ENCODE results near the gene POTEJ. TPM values are rescaled to one million over a fixed set of nuclear protein-coding genes. Genes with fewer than 3 reads are reported as not detected.
"Not testable (repeated sequence)": the region's sequence is repeated elsewhere in the genome, so short reads cannot be mapped to it uniquely, and the experiment has no call there.

POTEJ gene
- total and polyA plus RNA-seq, 10 of the 15 experiments (the other 5 are each of a cell fraction or from before 2014, with no cell fraction given): not detected

DNA sequence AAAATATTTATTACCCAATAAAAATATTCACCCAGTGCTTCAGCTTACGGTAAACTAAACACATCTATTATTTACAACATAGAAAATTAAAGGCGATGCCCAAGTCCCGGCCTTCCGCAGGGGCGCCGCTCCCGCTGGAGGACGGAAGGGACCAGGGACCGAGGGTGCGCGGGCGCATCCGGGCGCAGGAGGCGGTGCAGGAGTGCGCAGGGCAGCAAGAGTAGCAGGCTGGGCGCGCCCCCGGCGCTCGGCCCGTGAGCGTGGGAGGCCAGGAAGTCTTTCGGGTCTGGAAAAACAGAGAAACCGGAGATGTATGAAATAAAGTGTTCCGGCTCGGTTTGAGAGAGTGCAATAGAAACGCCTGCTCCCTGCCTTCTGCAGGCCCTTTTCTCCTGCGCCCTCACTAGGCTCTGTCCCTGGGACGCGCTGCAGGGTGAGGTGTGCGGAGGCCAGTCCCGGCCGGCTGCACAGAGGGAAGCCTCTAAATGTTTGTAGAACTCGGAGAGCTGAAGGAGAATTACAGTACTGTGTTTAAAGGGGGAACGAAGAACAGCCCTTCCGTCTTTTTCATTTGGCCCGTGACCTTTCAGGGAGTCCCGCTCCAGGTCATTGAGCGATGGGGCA is 18.3 kb upstream of the POTEJ start:
- H3K9ac ChIP-seq (ENCODE audit: control insufficient read depth, insufficient read depth, low read length); DNase-seq (ENCODE audit: low read depth, low spot score); H3K36me3 ChIP-seq (ENCODE audit: control insufficient read depth in 2 of 2, insufficient read depth in 2 of 2, low read length in 1 of 2); in situ Hi-C loops (cut with MboI); ATAC-seq; H3K4me2 ChIP-seq (ENCODE audit: control insufficient read depth, insufficient read depth); SMC1A ChIA-PET (ENCODE audit: uncharacterized antibody, unreplicated experiment); H4K20me1 ChIP-seq (ENCODE audit: control insufficient read depth, insufficient read depth); CTCF ChIA-PET; H3K79me2 ChIP-seq (ENCODE audit: control insufficient read depth, insufficient read depth, low read length); H2AFZ ChIP-seq (ENCODE audit: control insufficient read depth, low read depth, low read length); RAD21 ChIA-PET (ENCODE audit: unreplicated experiment); FAIRE-seq; H3K9me3 ChIP-seq (replicated peaks; ENCODE audit: control insufficient read depth, insufficient read depth, low read length); H3K4me1 ChIP-seq (ENCODE audit: control insufficient read depth, insufficient read depth, low read length); H3K27me3 ChIP-seq (replicated peaks in 1 of 2; ENCODE audit: control insufficient read depth in 2 of 2, insufficient read depth in 2 of 2, low read length in 1 of 2); H3K4me3 ChIP-seq; H3K27ac ChIP-seq (ENCODE audit: control insufficient read depth, insufficient read depth); intact Hi-C loops (cut with micrococcal nuclease; ENCODE audit: unreplicated experiment); BruUV-seq (replicated peaks); POLR2A ChIA-PET: not testable (repeated sequence)
- 6% methylated on average over 6 of the region's 40 CpGs for WGBS (ENCODE audit: insufficient coverage, insufficient replicate concordance, low lambda C conversion rate, missing lambda C conversion rate)

GRCh38 chr2:130594011-130594410 is 17.2 kb upstream of the POTEJ start:
- H3K4me2 ChIP-seq (ENCODE audit: control insufficient read depth, insufficient read depth); H3K4me3 ChIP-seq; H3K36me3 ChIP-seq (ENCODE audit: control insufficient read depth in 2 of 2, insufficient read depth in 2 of 2, low read length in 1 of 2); H3K27me3 ChIP-seq (replicated peaks in 1 of 2; ENCODE audit: control insufficient read depth in 2 of 2, insufficient read depth in 2 of 2, low read length in 1 of 2); H3K9ac ChIP-seq (ENCODE audit: control insufficient read depth, insufficient read depth, low read length); FAIRE-seq; BruUV-seq (replicated peaks); DNase-seq (ENCODE audit: low read depth, low spot score); SMC1A ChIA-PET (ENCODE audit: uncharacterized antibody, unreplicated experiment); H3K9me3 ChIP-seq (replicated peaks; ENCODE audit: control insufficient read depth, insufficient read depth, low read length); H3K27ac ChIP-seq (ENCODE audit: control insufficient read depth, insufficient read depth); CTCF ChIA-PET; in situ Hi-C loops (cut with MboI); POLR2A ChIA-PET; ATAC-seq; H2AFZ ChIP-seq (ENCODE audit: control insufficient read depth, low read depth, low read length); H3K79me2 ChIP-seq (ENCODE audit: control insufficient read depth, insufficient read depth, low read length); H3K4me1 ChIP-seq (ENCODE audit: control insufficient read depth, insufficient read depth, low read length); H4K20me1 ChIP-seq (ENCODE audit: control insufficient read depth, insufficient read depth); RAD21 ChIA-PET (ENCODE audit: unreplicated experiment); intact Hi-C loops (cut with micrococcal nuclease; ENCODE audit: unreplicated experiment): not testable (repeated sequence)
- 8% methylated on average over 3 of the region's 4 CpGs for WGBS (ENCODE audit: insufficient coverage, insufficient replicate concordance, low lambda C conversion rate, missing lambda C conversion rate)

GRCh38 chr2:130596757-130597156 is 14.5 kb upstream of the POTEJ start:
- H3K36me3 ChIP-seq (ENCODE audit: control insufficient read depth in 2 of 2, insufficient read depth in 2 of 2, low read length in 1 of 2); ATAC-seq; H3K9me3 ChIP-seq (replicated peaks; ENCODE audit: control insufficient read depth, insufficient read depth, low read length); DNase-seq (ENCODE audit: low read depth, low spot score); SMC1A ChIA-PET (ENCODE audit: uncharacterized antibody, unreplicated experiment); H4K20me1 ChIP-seq (ENCODE audit: control insufficient read depth, insufficient read depth); FAIRE-seq; H2AFZ ChIP-seq (ENCODE audit: control insufficient read depth, low read depth, low read length); H3K4me3 ChIP-seq; in situ Hi-C loops (cut with MboI); BruUV-seq (replicated peaks); CTCF ChIA-PET; H3K9ac ChIP-seq (ENCODE audit: control insufficient read depth, insufficient read depth, low read length); H3K79me2 ChIP-seq (ENCODE audit: control insufficient read depth, insufficient read depth, low read length); H3K27ac ChIP-seq (ENCODE audit: control insufficient read depth, insufficient read depth); RAD21 ChIA-PET (ENCODE audit: unreplicated experiment); H3K27me3 ChIP-seq (replicated peaks in 1 of 2; ENCODE audit: control insufficient read depth in 2 of 2, insufficient read depth in 2 of 2, low read length in 1 of 2); H3K4me1 ChIP-seq (ENCODE audit: control insufficient read depth, insufficient read depth, low read length); H3K4me2 ChIP-seq (ENCODE audit: control insufficient read depth, insufficient read depth); POLR2A ChIA-PET; intact Hi-C loops (cut with micrococcal nuclease; ENCODE audit: unreplicated experiment): not testable (repeated sequence)
- WGBS (ENCODE audit: insufficient coverage, insufficient replicate concordance, low lambda C conversion rate, missing lambda C conversion rate): 0% methylated on average over 2 of the region's 6 CpGs

DNA sequence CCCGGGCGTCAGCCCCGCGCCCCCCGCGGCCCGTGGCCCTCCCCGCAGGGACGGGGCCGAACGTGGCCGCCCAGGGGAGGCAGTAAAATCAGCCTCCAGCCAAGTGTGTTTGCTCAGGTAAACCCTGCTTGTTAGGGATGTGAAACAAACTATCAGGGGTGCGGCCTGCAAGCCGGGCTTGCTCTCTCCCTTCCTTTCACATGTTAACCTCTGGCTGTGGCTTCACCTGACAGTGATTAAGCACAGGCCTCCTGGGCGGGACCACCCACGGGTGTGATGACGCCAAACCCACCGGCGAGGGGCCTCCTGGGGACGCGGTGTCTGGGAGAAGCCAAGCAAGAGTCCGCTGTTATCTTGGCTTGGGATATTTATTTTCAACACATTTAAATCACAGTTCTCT is 13.2 kb upstream of the POTEJ start:
- POLR2A ChIA-PET; H2AFZ ChIP-seq (ENCODE audit: control insufficient read depth, low read depth, low read length); H3K36me3 ChIP-seq (ENCODE audit: control insufficient read depth in 2 of 2, insufficient read depth in 2 of 2, low read length in 1 of 2); H4K20me1 ChIP-seq (ENCODE audit: control insufficient read depth, insufficient read depth); H3K4me2 ChIP-seq (ENCODE audit: control insufficient read depth, insufficient read depth); intact Hi-C loops (cut with micrococcal nuclease; ENCODE audit: unreplicated experiment); H3K4me1 ChIP-seq (ENCODE audit: control insufficient read depth, insufficient read depth, low read length); SMC1A ChIA-PET (ENCODE audit: uncharacterized antibody, unreplicated experiment); CTCF ChIA-PET; FAIRE-seq; H3K27me3 ChIP-seq (replicated peaks in 1 of 2; ENCODE audit: control insufficient read depth in 2 of 2, insufficient read depth in 2 of 2, low read length in 1 of 2); H3K79me2 ChIP-seq (ENCODE audit: control insufficient read depth, insufficient read depth, low read length); H3K4me3 ChIP-seq; BruUV-seq (replicated peaks); H3K27ac ChIP-seq (ENCODE audit: control insufficient read depth, insufficient read depth); DNase-seq (ENCODE audit: low read depth, low spot score); RAD21 ChIA-PET (ENCODE audit: unreplicated experiment); H3K9me3 ChIP-seq (replicated peaks; ENCODE audit: control insufficient read depth, insufficient read depth, low read length); H3K9ac ChIP-seq (ENCODE audit: control insufficient read depth, insufficient read depth, low read length); ATAC-seq; in situ Hi-C loops (cut with MboI): not testable (repeated sequence)
- no CpG with 5 or more reads among the region's 22 CpGs for WGBS (ENCODE audit: insufficient coverage, insufficient replicate concordance, low lambda C conversion rate, missing lambda C conversion rate)

All from GM12878 (cell line).